Measurements from ENCODE around the gene LHFPL5. TPM values are rescaled to one million over a fixed set of nuclear protein-coding genes. Genes with fewer than 3 reads are reported as not detected.

Gene LHFPL5
- total RNA-seq, 1 experiment from 2014 or later, result 0.42 TPM

DNA sequence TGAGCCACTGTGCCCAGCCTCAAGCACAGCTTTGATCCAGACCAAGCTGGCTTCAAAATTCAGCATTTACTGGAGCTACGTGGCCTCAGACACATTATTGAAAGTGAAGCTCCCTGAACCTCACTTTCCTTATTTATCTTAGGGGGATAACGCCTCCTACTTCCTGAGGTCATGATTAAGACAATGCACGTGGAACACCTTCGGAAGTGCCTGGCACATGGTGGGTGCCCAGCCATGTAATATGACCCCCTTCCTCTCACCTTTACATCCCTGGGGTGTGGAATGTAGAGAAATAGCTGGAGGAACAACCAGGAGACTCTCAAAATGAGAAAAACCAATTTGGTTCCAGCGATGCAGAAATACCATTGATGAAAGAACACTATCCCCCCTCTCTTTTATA lies 6.4 kb upstream of the LHFPL5 start:
- Mint-ChIP-seq H3K36me3 (ENCODE audit: insufficient read depth, unreplicated experiment) (no peaks in the 10 kb centered on the region), H3K4me3 (ENCODE audit: low read depth, unreplicated experiment) (no peak overlapping the region), H3K9me3 (ENCODE audit: low read depth, unreplicated experiment) (no peaks in the 10 kb centered on the region), H3K4me1 (ENCODE audit: low read depth, unreplicated experiment) (no peaks in the 10 kb centered on the region), H3K27me3 (ENCODE audit: unreplicated experiment) (peaks cover 7% of the 10 kb centered on the region), H3K27ac (ENCODE audit: unreplicated experiment) (no peak overlapping the region)
- intact Hi-C loops (cut with micrococcal nuclease; ENCODE audit: unreplicated experiment), result no loop called here
- CTCF ChIA-PET, result interaction anchor here (1.5 kb wide), 1 partner anchor 12 kb away, joined by 6 read pairs; no protein-coding TSS in a partner anchor
- BruUV-seq (replicated peaks), result no TSS peak
- DNase-seq, result no peak
- TF ChIP-seq, protein P1, sequence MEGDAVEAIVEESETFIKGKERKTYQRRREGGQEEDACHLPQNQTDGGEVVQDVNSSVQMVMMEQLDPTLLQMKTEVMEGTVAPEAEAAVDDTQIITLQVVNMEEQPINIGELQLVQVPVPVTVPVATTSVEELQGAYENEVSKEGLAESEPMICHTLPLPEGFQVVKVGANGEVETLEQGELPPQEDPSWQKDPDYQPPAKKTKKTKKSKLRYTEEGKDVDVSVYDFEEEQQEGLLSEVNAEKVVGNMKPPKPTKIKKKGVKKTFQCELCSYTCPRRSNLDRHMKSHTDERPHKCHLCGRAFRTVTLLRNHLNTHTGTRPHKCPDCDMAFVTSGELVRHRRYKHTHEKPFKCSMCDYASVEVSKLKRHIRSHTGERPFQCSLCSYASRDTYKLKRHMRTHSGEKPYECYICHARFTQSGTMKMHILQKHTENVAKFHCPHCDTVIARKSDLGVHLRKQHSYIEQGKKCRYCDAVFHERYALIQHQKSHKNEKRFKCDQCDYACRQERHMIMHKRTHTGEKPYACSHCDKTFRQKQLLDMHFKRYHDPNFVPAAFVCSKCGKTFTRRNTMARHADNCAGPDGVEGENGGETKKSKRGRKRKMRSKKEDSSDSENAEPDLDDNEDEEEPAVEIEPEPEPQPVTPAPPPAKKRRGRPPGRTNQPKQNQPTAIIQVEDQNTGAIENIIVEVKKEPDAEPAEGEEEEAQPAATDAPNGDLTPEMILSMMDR (IDR thresholded peaks at IDR 0.05; ENCODE audit: unreplicated experiment), result no peak

DNA sequence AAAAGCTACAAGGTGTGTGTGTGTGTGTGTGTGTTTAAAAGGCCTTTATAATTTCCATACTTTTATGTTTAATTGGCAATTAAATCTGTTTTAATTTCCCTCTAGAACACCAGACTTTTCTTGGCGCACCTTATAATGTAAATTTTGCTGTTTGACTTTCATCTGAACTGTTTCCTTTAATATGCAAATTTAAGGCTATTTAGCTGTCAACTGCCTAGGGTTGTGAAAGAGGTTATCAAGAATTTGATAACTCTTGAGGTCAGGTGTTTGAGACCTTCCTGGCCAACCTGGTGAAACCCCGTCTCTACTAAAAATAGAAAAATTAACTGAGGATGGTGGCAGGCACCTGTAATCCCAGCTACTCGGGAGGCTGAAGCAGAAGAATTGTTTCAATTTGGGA lies 4.0 kb upstream of the LHFPL5 start:
- H3K4me1 Mint-ChIP-seq (ENCODE audit: low read depth, unreplicated experiment), result no peaks in the 10 kb centered on the region
- no peak overlapping the region for H3K4me3 Mint-ChIP-seq (ENCODE audit: low read depth, unreplicated experiment)
- intact Hi-C loops (cut with micrococcal nuclease; ENCODE audit: unreplicated experiment), result no loop called here
- peaks cover 6% of the 10 kb centered on the region for H3K36me3 Mint-ChIP-seq (ENCODE audit: insufficient read depth, unreplicated experiment)
- BruUV-seq (replicated peaks), result no TSS peak
- H3K27me3 Mint-ChIP-seq (ENCODE audit: unreplicated experiment), result peaks cover 6% of the 10 kb centered on the region
- CTCF ChIA-PET, result no interaction called here
- no peak overlapping the region for H3K27ac Mint-ChIP-seq (ENCODE audit: unreplicated experiment)
- DNase-seq, result no peak
- TF ChIP-seq, protein P1 (IDR thresholded peaks at IDR 0.05; ENCODE audit: unreplicated experiment), result no peak
- H3K9me3 Mint-ChIP-seq (ENCODE audit: low read depth, unreplicated experiment), result no peaks in the 10 kb centered on the region

DNA sequence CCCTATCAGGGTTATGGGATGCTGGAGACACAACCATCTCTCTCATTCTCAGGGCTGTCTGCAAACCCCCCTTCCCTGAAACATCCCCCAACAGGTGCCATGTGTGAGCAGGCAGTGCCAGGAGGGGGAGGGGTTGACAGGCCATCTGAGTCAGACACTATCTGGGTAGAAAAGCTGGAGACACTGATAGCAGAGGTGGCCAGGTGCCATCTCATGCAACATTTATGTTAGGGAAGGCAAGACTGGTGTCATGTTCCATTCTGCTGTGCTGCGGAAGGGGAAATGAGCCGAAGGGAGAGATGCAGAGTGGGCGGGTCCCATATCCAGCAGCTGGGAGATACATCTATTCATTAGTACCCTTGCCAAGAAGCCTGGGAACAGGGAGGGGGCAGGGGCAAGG lies 3.5 kb downstream of the LHFPL5 start:
- no peak for DNase-seq
- peaks cover 21% of the 10 kb centered on the region for H3K4me1 Mint-ChIP-seq (ENCODE audit: low read depth, unreplicated experiment)
- H3K36me3 Mint-ChIP-seq (ENCODE audit: insufficient read depth, unreplicated experiment), result peaks cover 16% of the 10 kb centered on the region
- BruUV-seq (replicated peaks), result no TSS peak
- TF ChIP-seq, protein P1 (IDR thresholded peaks at IDR 0.05; ENCODE audit: unreplicated experiment), result no peak
- H3K27ac Mint-ChIP-seq (ENCODE audit: unreplicated experiment), result no peak overlapping the region
- CTCF ChIA-PET, result no interaction called here
- H3K27me3 Mint-ChIP-seq (ENCODE audit: unreplicated experiment), result peaks cover 23% of the 10 kb centered on the region
- intact Hi-C loops (cut with micrococcal nuclease; ENCODE audit: unreplicated experiment), result no loop called here
- no peaks in the 10 kb centered on the region for H3K9me3 Mint-ChIP-seq (ENCODE audit: low read depth, unreplicated experiment)
- no peak overlapping the region for H3K4me3 Mint-ChIP-seq (ENCODE audit: low read depth, unreplicated experiment)

DNA sequence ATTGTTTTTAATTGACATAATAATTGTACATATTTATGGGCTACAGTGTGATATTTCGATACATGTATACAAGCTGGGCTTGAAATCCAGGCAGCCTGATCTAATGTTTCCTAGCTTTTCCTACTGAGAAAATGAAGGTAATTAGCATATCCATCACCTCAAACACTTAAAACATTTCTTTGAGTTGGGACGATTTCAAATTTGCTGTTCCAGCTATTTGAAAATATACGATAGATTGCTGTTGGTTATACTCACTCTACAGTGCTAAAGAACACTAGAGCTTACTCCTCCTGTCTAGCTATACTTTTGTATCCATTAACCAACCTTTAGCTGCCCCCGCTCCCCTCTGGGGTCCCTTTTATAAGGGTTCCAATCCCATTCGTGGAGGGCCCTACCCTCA lies 4.7 kb downstream of the LHFPL5 start:
- CTCF ChIA-PET, result no interaction called here
- Mint-ChIP-seq H3K4me3 (ENCODE audit: low read depth, unreplicated experiment) (no peak overlapping the region), H3K27ac (ENCODE audit: unreplicated experiment) (no peak overlapping the region), H3K4me1 (ENCODE audit: low read depth, unreplicated experiment) (peaks cover 21% of the 10 kb centered on the region), H3K9me3 (ENCODE audit: low read depth, unreplicated experiment) (no peaks in the 10 kb centered on the region), H3K27me3 (ENCODE audit: unreplicated experiment) (peaks cover 23% of the 10 kb centered on the region), H3K36me3 (ENCODE audit: insufficient read depth, unreplicated experiment) (peaks cover 16% of the 10 kb centered on the region)
- DNase-seq, result no peak
- intact Hi-C loops (cut with micrococcal nuclease; ENCODE audit: unreplicated experiment), result no loop called here
- BruUV-seq (replicated peaks), result no TSS peak
- TF ChIP-seq, protein P1 (IDR thresholded peaks at IDR 0.05; ENCODE audit: unreplicated experiment), result no peak

All from Calu3 (cell line).